Mesenchymal stem cell (in vitro differentiated cells and primary cell): Measurements from ENCODE around the gene PLVAP.

Experiments used
- DNase-seq: peaks from one replicate; pipeline ENCODE4 v3.0.0-alpha.2; 2013
- H2AFZ ChIP-seq: one replicate; pipeline ENCODE4 v1.6.1; 2013; ENCODE audit warnings: low read depth, mild to moderate bottlenecking, control low read depth, inconsistent platforms, low read length, moderate library complexity
- H2AK5ac ChIP-seq: 2 replicates; pipeline ENCODE4 v1.6.1; 2013; ENCODE audit warnings: low read length, moderate library complexity, mild to moderate bottlenecking, inconsistent platforms; ENCODE audit not compliant: severe bottlenecking
- H2BK120ac ChIP-seq: one replicate; pipeline ENCODE4 v1.6.1; 2013; ENCODE audit warnings: low read depth, mild to moderate bottlenecking, inconsistent platforms, low read length, moderate library complexity
- H2BK12ac ChIP-seq, 2 experiments: one replicate each; pipeline ENCODE4 v1.6.1; 2013; ENCODE audit warnings: inconsistent platforms in 2 of 2, low read length in 2 of 2, mild to moderate bottlenecking in 2 of 2, moderate library complexity in 2 of 2, control low read depth in 1 of 2
- H2BK15ac ChIP-seq: one replicate; pipeline ENCODE4 v1.6.1; 2013; ENCODE audit warnings: mild to moderate bottlenecking, low read depth, inconsistent platforms; ENCODE audit not compliant: poor library complexity, severe bottlenecking
- H2BK5ac ChIP-seq: 2 replicates; pipeline ENCODE4 v1.6.1; 2013; ENCODE audit warnings: low read depth, mild to moderate bottlenecking, low read length, control low read depth, inconsistent platforms; ENCODE audit not compliant: poor library complexity, severe bottlenecking
- H3K14ac ChIP-seq, 2 experiments: one replicate each; pipeline ENCODE4 v1.6.1; 2013; ENCODE audit warnings: inconsistent platforms in 2 of 2, low read length in 2 of 2, control low read depth in 1 of 2, mild to moderate bottlenecking in 1 of 2, moderate library complexity in 1 of 2
- H3K18ac ChIP-seq, 2 experiments: one replicate each; pipeline ENCODE4 v1.6.1; 2013; ENCODE audit warnings: inconsistent platforms in 2 of 2, low read length in 2 of 2, control low read depth in 1 of 2, low read depth in 1 of 2, mild to moderate bottlenecking in 1 of 2
- H3K23ac ChIP-seq, 2 experiments: one replicate each; pipeline ENCODE4 v1.6.1; 2013; ENCODE audit warnings: inconsistent platforms in 2 of 2, low read length in 2 of 2, mild to moderate bottlenecking in 2 of 2, moderate library complexity in 2 of 2, control low read depth in 1 of 2
- H3K27ac ChIP-seq: 2 replicates; pipeline ENCODE4 v1.5.1; 2013; ENCODE audit warnings: mild to moderate bottlenecking, moderate library complexity, low read length, control low read depth, inconsistent platforms; ENCODE audit not compliant: poor library complexity, severe bottlenecking
- H3K27me3 ChIP-seq, 2 experiments: 2 replicates each; pipeline versions ENCODE4 v1.6.1 to v1.7.0; 2013; ENCODE audit warnings: low read length in 2 of 2, mild to moderate bottlenecking in 2 of 2, moderate library complexity in 2 of 2, control low read depth in 1 of 2, inconsistent platforms in 1 of 2; ENCODE audit not compliant: control insufficient read depth in 1 of 2, insufficient read depth in 1 of 2
- H3K36me3 ChIP-seq, 2 experiments: 2 replicates each; pipeline versions ENCODE4 v1.6.1 to v1.7.0; 2013; ENCODE audit warnings: low read length in 2 of 2, control low read depth in 1 of 2, inconsistent platforms in 1 of 2, low read depth in 1 of 2, mild to moderate bottlenecking in 1 of 2; ENCODE audit not compliant: insufficient read depth in 2 of 2, control insufficient read depth in 1 of 2
- H3K4ac ChIP-seq, 2 experiments: one replicate each; pipeline ENCODE4 v1.6.1; 2013; ENCODE audit warnings: inconsistent platforms in 2 of 2, low read length in 2 of 2, mild to moderate bottlenecking in 2 of 2, moderate library complexity in 2 of 2, control low read depth in 1 of 2, low read depth in 1 of 2
- H3K4me1 ChIP-seq: 2 replicates; pipeline ENCODE4 v1.6.1; 2013; ENCODE audit warnings: low read depth, low read length, control low read depth; ENCODE audit not compliant: control insufficient read depth, insufficient read depth
- H3K4me2 ChIP-seq: 2 replicates; pipeline ENCODE4 v1.6.1; 2013; ENCODE audit warnings: low read length, mild to moderate bottlenecking, inconsistent platforms; ENCODE audit not compliant: poor library complexity, severe bottlenecking
- H3K4me3 ChIP-seq, 2 experiments: 2 replicates each; pipeline versions ENCODE4 v1.5.1 to v1.7.0; 2013; ENCODE audit warnings: low read length in 2 of 2, mild to moderate bottlenecking in 2 of 2, control low read depth in 1 of 2, low read depth in 1 of 2; ENCODE audit not compliant: insufficient read depth in 1 of 2
- H3K79me1 ChIP-seq: replicated peaks from 2 replicates; pipeline ENCODE4 v1.6.1; 2013; ENCODE audit warnings: mild to moderate bottlenecking, control low read depth, low read length, inconsistent platforms; ENCODE audit not compliant: poor library complexity, severe bottlenecking
- H3K9ac ChIP-seq: 2 replicates; pipeline ENCODE4 v1.7.0; 2013; ENCODE audit warnings: mild to moderate bottlenecking, low read length, moderate library complexity
- H3K9me3 ChIP-seq: 2 replicates; pipeline ENCODE4 v1.7.0; 2013; ENCODE audit warnings: mild to moderate bottlenecking, low read length; ENCODE audit not compliant: control insufficient read depth
- H4K8ac ChIP-seq: one replicate; pipeline ENCODE4 v1.6.1; 2013; ENCODE audit warnings: inconsistent platforms, mild to moderate bottlenecking, low read length, moderate library complexity
- H4K91ac ChIP-seq: one replicate; pipeline ENCODE4 v1.6.1; 2013; ENCODE audit warnings: mild to moderate bottlenecking, low read length, inconsistent platforms
- WGBS: methylation state at CpG from one replicate; pipeline ENCODE4 v1.1.7; 2013; ENCODE audit warnings: mixed read lengths; 5-methylcytosine and 5-hydroxymethylcytosine counted together

The PLVAP gene

DNA sequence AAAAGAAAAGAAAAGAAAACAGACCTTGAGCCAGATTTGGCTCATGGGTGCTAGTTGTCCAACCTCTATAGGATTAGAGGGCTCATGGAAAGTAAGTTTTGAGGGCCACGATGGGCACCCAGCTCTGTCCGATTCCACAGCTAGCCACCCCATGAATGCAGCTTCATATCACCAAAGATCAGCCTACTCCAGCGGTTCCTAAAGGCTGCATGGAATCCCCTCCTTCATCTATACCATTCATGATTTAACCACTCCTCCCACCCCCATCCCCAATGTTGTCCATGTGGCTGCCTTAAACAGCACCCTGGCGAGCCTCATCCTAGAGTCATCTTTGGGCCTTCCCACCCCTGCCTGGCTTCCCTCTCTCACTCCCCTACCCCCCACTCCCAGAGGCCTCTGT lies 44.8 kb upstream of the PLVAP start:
- Histone ChIP-seq H3K14ac (no peak overlapping the region), H3K4ac (no peak overlapping the region), H2BK12ac (no peak overlapping the region), H3K9me3 (no peaks in the 10 kb centered on the region), H3K27me3 (no peaks in the 10 kb centered on the region), H3K79me1 (peaks cover 11% of the 10 kb centered on the region), H3K9ac (no peak overlapping the region), H2BK120ac (no peak overlapping the region), H4K91ac (no peak overlapping the region), H3K4me2 (no peak overlapping the region), H3K36me3 (peaks cover 16 to 23% of the 10 kb centered on the region in 2 experiments), H3K4me1 (peaks cover 16% of the 10 kb centered on the region), H3K23ac (no peak overlapping the region), H4K8ac (no peak overlapping the region), H2AK5ac (no peak overlapping the region), H2AFZ (no peak overlapping the region), H2BK5ac (no peak overlapping the region), H3K18ac (no peak overlapping the region), H3K27ac (no peak overlapping the region), H3K4me3 (no peak overlapping the region), H2BK15ac (no peak overlapping the region)
- WGBS = 98% methylated on average over 4 of the region's 4 CpGs
- no peak for DNase-seq

DNA sequence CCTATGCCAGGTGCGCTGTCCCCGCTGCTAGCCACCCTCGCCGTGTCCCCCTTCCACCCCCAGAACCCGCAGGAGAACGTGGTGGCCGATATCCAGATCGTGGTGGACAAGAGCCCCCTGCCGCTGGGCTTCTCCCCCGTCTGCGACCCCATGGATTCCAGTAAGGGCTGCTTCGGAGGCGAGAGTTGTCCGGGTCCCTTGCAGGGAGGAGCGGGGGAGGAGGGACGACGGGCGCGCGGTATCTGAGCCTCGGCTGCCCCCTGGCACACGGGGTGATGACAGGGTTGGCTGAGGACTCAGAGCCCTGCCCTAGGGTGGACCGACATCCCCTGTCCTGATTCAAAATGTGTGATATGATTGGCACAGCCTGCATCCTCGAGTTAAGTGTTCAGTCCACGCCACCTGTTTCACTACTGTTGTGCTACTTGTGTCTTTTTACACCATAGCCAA lies 43.4 kb upstream of the PLVAP start:
- Histone ChIP-seq H4K91ac (peak overlapping the region; percentile 97), H3K27me3 (peaks cover 0 to 8% of the 10 kb centered on the region in 2 experiments), H2BK12ac (peak overlapping the region; percentile 44 to 84), H3K79me1 (peaks cover 11% of the 10 kb centered on the region), H3K4me2 (peak overlapping the region; percentile 80), H2AFZ (peak overlapping the region; percentile 99), H2AK5ac (no peak overlapping the region), H3K4ac (peak overlapping the region; percentile 88 to 91), H2BK15ac (no peak overlapping the region), H3K27ac (no peak overlapping the region), H2BK5ac (no peak overlapping the region), H2BK120ac (peak overlapping the region; percentile 97), H3K14ac (peak overlapping the region in 1 of 2 experiments; percentile 96), H3K18ac (peak overlapping the region; percentile 79 to 90), H3K9me3 (no peaks in the 10 kb centered on the region), H3K23ac (peak overlapping the region in 1 of 2 experiments; percentile 85), H4K8ac (peak overlapping the region; percentile 77), H3K36me3 (peaks cover 16 to 23% of the 10 kb centered on the region in 2 experiments), H3K4me1 (peaks cover 16% of the 10 kb centered on the region), H3K9ac (peak overlapping the region; percentile 87), H3K4me3 (peak overlapping the region; percentile 97 to 98)
- DNase-seq = peak; percentile 41
- 28% methylated on average over 25 of the region's 25 CpGs for WGBS

- Histone ChIP-seq H3K27ac (peak within 1 kb of the TSS; percentile 59), H4K8ac (peak within 1 kb of the TSS; percentile 81), H2BK5ac (no peak within 1 kb of the TSS), H3K36me3 (peaks cover 16 to 23% of the 10 kb centered on the region in 2 experiments), H3K9ac (peak within 1 kb of the TSS; percentile 89), H2BK120ac (peak within 1 kb of the TSS; percentile 97), H3K4me2 (peak within 1 kb of the TSS; percentile 80), H2BK12ac (peak within 1 kb of the TSS; percentile 44 to 84), H3K23ac (peak within 1 kb of the TSS in 1 of 2 experiments; percentile 85), H2AK5ac (peak within 1 kb of the TSS; percentile 98), H3K4ac (peak within 1 kb of the TSS; percentile 88 to 99), H2AFZ (peak within 1 kb of the TSS; percentile 99), H3K79me1 (peaks cover 11% of the 10 kb centered on the region), H2BK15ac (peak within 1 kb of the TSS; percentile 63), H3K9me3 (no peaks in the 10 kb centered on the region), H3K18ac (peak within 1 kb of the TSS; percentile 90 to 95), H3K4me3 (peak within 1 kb of the TSS; percentile 97 to 98), H3K14ac (peak within 1 kb of the TSS; percentile 57 to 96), H3K4me1 (peaks cover 12% of the 10 kb centered on the region), H4K91ac (peak within 1 kb of the TSS; percentile 97), H3K27me3 (peaks cover 4 to 14% of the 10 kb centered on the region in 2 experiments)
- 2% methylated on average over 53 of the region's 85 CpGs for WGBS
- DNase-seq = peak; percentile 99
These were observed 42.7 kb upstream of the PLVAP start, which contains the start of gene MVB12A for GRCh38 chr19:17419621-17420474. TSS of gene MVB12A (plus strand) at chr19:17420047. CDS start at chr19:17420136, 89 bp downstream.

DNA sequence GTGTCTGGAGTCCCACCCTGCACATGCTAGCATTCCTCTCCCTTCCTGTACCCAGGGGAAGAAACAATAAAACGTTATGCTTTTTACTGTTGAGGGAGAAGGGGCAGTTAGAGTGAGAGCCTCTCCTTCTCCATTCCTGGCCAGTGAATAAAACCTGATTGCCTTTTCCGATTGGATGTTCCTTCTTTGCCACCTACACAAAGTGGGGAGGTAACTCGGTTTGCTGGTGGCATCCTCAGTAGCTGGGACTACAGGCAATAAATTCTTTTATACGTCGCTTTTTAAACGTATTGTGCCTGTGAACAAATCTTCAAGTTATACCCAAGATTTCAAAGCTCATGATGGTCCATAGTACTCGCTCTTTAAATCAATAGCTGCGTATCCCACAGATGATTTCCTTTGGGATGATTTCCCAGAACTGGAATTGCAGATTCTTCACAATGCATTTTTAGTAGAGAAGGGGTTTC lies 42.0 kb upstream of the PLVAP start:
- DNase-seq = peak; percentile 43
- Histone ChIP-seq H3K14ac (no peak overlapping the region), H3K4ac (peak overlapping the region in 1 of 2 experiments; percentile 99), H3K18ac (peak overlapping the region; percentile 66 to 95), H3K27ac (peak overlapping the region; percentile 59), H2BK120ac (peak overlapping the region; percentile 83), H2BK15ac (no peak overlapping the region), H4K91ac (no peak overlapping the region), H3K4me1 (peaks cover 8% of the 10 kb centered on the region), H3K9me3 (no peaks in the 10 kb centered on the region), H2AK5ac (peak overlapping the region; percentile 98), H3K4me2 (peak overlapping the region; percentile 55), H4K8ac (peak overlapping the region; percentile 81), H3K9ac (peak overlapping the region; percentile 89), H3K4me3 (peak overlapping the region; percentile 43 to 79), H3K27me3 (peaks cover 6 to 18% of the 10 kb centered on the region in 2 experiments), H3K79me1 (peaks cover 11% of the 10 kb centered on the region), H3K23ac (no peak overlapping the region), H3K36me3 (peaks cover 16 to 18% of the 10 kb centered on the region in 2 experiments), H2BK5ac (no peak overlapping the region), H2BK12ac (peak overlapping the region; percentile 42 to 71), H2AFZ (no peak overlapping the region)
- 26% methylated on average over 8 of the region's 8 CpGs for WGBS
